ENCODE results near the gene MBLAC1. TPM values are rescaled to one million over a fixed set of nuclear protein-coding genes. Genes with fewer than 3 reads are reported as not detected.

Gene MBLAC1
- total RNA-seq, 1 experiment from 2014 or later: 3.2 TPM

GRCh38 chr7:100130608-100131453, 4.1 kb downstream of the MBLAC1 start:
- Mint-ChIP-seq H3K27ac (ENCODE audit: unreplicated experiment) (no peak overlapping the region), H3K4me3 (ENCODE audit: unreplicated experiment) (peak overlapping the region; percentile 60), H3K27me3 (ENCODE audit: insufficient read depth, unreplicated experiment) (no peaks in the 10 kb centered on the region), H3K9me3 (ENCODE audit: unreplicated experiment) (no peaks in the 10 kb centered on the region), H3K36me3 (ENCODE audit: insufficient read depth, unreplicated experiment) (peaks cover 19% of the 10 kb centered on the region), H3K4me1 (ENCODE audit: low read depth, unreplicated experiment) (peaks cover 18% of the 10 kb centered on the region)
- TF ChIP-seq, protein P1, sequence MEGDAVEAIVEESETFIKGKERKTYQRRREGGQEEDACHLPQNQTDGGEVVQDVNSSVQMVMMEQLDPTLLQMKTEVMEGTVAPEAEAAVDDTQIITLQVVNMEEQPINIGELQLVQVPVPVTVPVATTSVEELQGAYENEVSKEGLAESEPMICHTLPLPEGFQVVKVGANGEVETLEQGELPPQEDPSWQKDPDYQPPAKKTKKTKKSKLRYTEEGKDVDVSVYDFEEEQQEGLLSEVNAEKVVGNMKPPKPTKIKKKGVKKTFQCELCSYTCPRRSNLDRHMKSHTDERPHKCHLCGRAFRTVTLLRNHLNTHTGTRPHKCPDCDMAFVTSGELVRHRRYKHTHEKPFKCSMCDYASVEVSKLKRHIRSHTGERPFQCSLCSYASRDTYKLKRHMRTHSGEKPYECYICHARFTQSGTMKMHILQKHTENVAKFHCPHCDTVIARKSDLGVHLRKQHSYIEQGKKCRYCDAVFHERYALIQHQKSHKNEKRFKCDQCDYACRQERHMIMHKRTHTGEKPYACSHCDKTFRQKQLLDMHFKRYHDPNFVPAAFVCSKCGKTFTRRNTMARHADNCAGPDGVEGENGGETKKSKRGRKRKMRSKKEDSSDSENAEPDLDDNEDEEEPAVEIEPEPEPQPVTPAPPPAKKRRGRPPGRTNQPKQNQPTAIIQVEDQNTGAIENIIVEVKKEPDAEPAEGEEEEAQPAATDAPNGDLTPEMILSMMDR (IDR thresholded peaks at IDR 0.05; ENCODE audit: insufficient read depth in 1 of 2, low read depth in 1 of 2, low read length in 1 of 2, severe bottlenecking in 1 of 2, unreplicated experiment in 1 of 2): peak; percentile 79 to 93
- DNase-seq: peak; percentile 76 to 86
- no peaks in the 10 kb centered on the region for H3K36me3 ChIP-seq (ENCODE audit: control insufficient read depth, insufficient read depth, low read length)
- POLR2A ChIA-PET: interaction anchor here (1.1 kb wide), 1 partner anchor 29 kb away, joined by 7 read pairs; the partner anchor contains the start of gene AP4M1
- H3K4me1 ChIP-seq: peaks cover 8% of the 10 kb centered on the region; the same call in 1 of the 2 replicates
- intact Hi-C loops (cut with micrococcal nuclease; ENCODE audit: unreplicated experiment): no loop called here
- no peaks in the 10 kb centered on the region for H3K27me3 ChIP-seq (replicated peaks; ENCODE audit: control insufficient read depth, insufficient read depth, low read length)
- H3K9me3 ChIP-seq: no peaks in the 10 kb centered on the region
- no peak overlapping the region for H3K4me3 ChIP-seq (ENCODE audit: low read depth, low read length)
- CTCF ChIA-PET: interaction anchor here (0.6 to 1.5 kb wide), 7 partner anchors 18 to 151 kb away, joined by 3 to 8 read pairs (median 5); partner anchors contain the start of genes AP4M1, LAMTOR4 and MCM7
- no TSS peak for BruUV-seq (replicated peaks)

DNA sequence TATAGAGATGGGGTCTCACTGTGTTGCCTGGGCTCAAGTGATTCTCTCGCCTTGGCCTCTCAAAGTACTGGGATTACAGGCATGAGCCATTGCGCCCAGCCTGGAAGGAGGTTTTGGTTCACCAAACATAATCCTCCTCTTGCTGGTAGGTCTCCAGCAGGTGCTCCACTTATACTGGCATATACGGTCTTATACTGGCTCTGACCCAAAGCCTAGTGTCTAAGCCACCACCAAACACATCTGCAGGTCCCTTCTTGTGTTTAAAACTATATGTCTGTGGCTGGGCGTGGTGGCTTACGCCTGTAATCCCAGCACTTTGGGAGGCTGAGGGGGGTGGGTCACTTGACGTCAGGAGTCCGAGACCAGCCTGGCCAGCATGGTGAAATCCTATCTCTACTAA, 5.4 kb downstream of the MBLAC1 start:
- POLR2A ChIA-PET: no interaction called here
- BruUV-seq (replicated peaks): no TSS peak
- H3K9me3 ChIP-seq: no peaks in the 10 kb centered on the region

GRCh38 chr7:100132697-100133151, 6.0 kb downstream of the MBLAC1 start:
- H3K4me1 ChIP-seq: peaks cover 7% of the 10 kb centered on the region; the same call in 1 of the 2 replicates
- intact Hi-C loops (cut with micrococcal nuclease; ENCODE audit: unreplicated experiment): loop anchor here (1.0 kb wide), 1 partner anchor 85 kb away; no protein-coding TSS in a partner anchor
- Mint-ChIP-seq H3K27ac (ENCODE audit: unreplicated experiment) (no peak overlapping the region), H3K9me3 (ENCODE audit: unreplicated experiment) (no peaks in the 10 kb centered on the region), H3K27me3 (ENCODE audit: insufficient read depth, unreplicated experiment) (no peaks in the 10 kb centered on the region), H3K4me1 (ENCODE audit: low read depth, unreplicated experiment) (peaks cover 17% of the 10 kb centered on the region), H3K36me3 (ENCODE audit: insufficient read depth, unreplicated experiment) (peaks cover 8% of the 10 kb centered on the region), H3K4me3 (ENCODE audit: unreplicated experiment) (no peak overlapping the region)
- no peaks in the 10 kb centered on the region for H3K36me3 ChIP-seq (ENCODE audit: control insufficient read depth, insufficient read depth, low read length)
- no peaks in the 10 kb centered on the region for H3K27me3 ChIP-seq (replicated peaks; ENCODE audit: control insufficient read depth, insufficient read depth, low read length)
- TF ChIP-seq, protein P1 (IDR thresholded peaks at IDR 0.05; ENCODE audit: insufficient read depth in 1 of 2, low read depth in 1 of 2, low read length in 1 of 2, severe bottlenecking in 1 of 2, unreplicated experiment in 1 of 2): peak; percentile 91 to 95
- no peaks in the 10 kb centered on the region for H3K9me3 ChIP-seq
- DNase-seq: peak; percentile 77 to 80
- H3K4me3 ChIP-seq (ENCODE audit: low read depth, low read length): no peak overlapping the region
- BruUV-seq (replicated peaks): no TSS peak
- CTCF ChIA-PET: interaction anchor here (0.6 to 2.3 kb wide), 12 partner anchors 16 to 453 kb away, joined by 3 to 13 read pairs (median 4); partner anchors contain the start of genes AP4M1, FBXO24, GPC2 and LAMTOR4
- POLR2A ChIA-PET: no interaction called here

More for the DNA sequence above, 5.4 kb downstream of the MBLAC1 start:
- no peaks in the 10 kb centered on the region for H3K9me3 Mint-ChIP-seq (ENCODE audit: unreplicated experiment)
- H3K36me3 Mint-ChIP-seq (ENCODE audit: insufficient read depth, unreplicated experiment): peaks cover 10% of the 10 kb centered on the region
- Histone ChIP-seq H3K4me1 (peaks cover 7% of the 10 kb centered on the region; the same call in 1 of the 2 replicates), H3K4me3 (ENCODE audit: low read depth, low read length) (no peak overlapping the region), H3K27me3 (replicated peaks; ENCODE audit: control insufficient read depth, insufficient read depth, low read length) (no peaks in the 10 kb centered on the region), H3K36me3 (ENCODE audit: control insufficient read depth, insufficient read depth, low read length) (no peaks in the 10 kb centered on the region)
- H3K4me3 Mint-ChIP-seq (ENCODE audit: unreplicated experiment): no peak overlapping the region
- intact Hi-C loops (cut with micrococcal nuclease; ENCODE audit: unreplicated experiment): loop anchor here (1.0 kb wide), 1 partner anchor 85 kb away; no protein-coding TSS in a partner anchor
- H3K4me1 Mint-ChIP-seq (ENCODE audit: low read depth, unreplicated experiment): peaks cover 17% of the 10 kb centered on the region
- no peak for DNase-seq
- CTCF ChIA-PET: interaction anchor here (0.6 to 2.3 kb wide), 10 partner anchors 16 to 454 kb away, joined by 3 to 13 read pairs (median 4); partner anchors contain the start of genes AP4M1, FBXO24, GPC2 and LAMTOR4
- no peaks in the 10 kb centered on the region for H3K27me3 Mint-ChIP-seq (ENCODE audit: insufficient read depth, unreplicated experiment)
- TF ChIP-seq, protein P1 (IDR thresholded peaks at IDR 0.05; ENCODE audit: insufficient read depth in 1 of 2, low read depth in 1 of 2, low read length in 1 of 2, severe bottlenecking in 1 of 2, unreplicated experiment in 1 of 2): no peak
- H3K27ac Mint-ChIP-seq (ENCODE audit: unreplicated experiment): no peak overlapping the region
